ENCODE results near the gene PRDM16. TPM values are rescaled to one million over a fixed set of nuclear protein-coding genes. Genes with fewer than 3 reads are reported as not detected.

PRDM16 gene
- total RNA-seq, 1 experiment from 2014 or later: 0.17 TPM

- H3K27ac Mint-ChIP-seq: no peak overlapping the region
- Histone ChIP-seq H2BK120ac (ENCODE audit: low read depth, low read length, poor library complexity, severe bottlenecking) (no peak overlapping the region), H3K79me1 (ENCODE audit: insufficient read depth, low read depth, low read length, poor library complexity, severe bottlenecking) (no peaks in the 10 kb centered on the region), H3K4ac (ENCODE audit: low read depth, low read length) (no peak overlapping the region), H3T11ph (ENCODE audit: low read length) (no peak overlapping the region), H2AFZ (ENCODE audit: low read length) (no peak overlapping the region), H3K4me2 (ENCODE audit: insufficient read depth, insufficient read length, low read length) (no peak overlapping the region), H3K23ac (ENCODE audit: insufficient read length, low read depth, low read length) (no peak overlapping the region), H3K18ac (ENCODE audit: insufficient read length, low read depth, low read length) (no peak overlapping the region), H3K14ac (ENCODE audit: insufficient read depth, low read length) (no peak overlapping the region), H4K8ac (replicated peaks; ENCODE audit: insufficient read length, low read depth, low read length) (no peak overlapping the region), H2BK12ac (ENCODE audit: insufficient read length, low read depth, low read length) (no peak overlapping the region), H3K27ac (ENCODE audit: insufficient read length, low read depth, low read length) (no peak overlapping the region), H2AK5ac (ENCODE audit: insufficient read length, low read length) (no peak overlapping the region), H3K23me2 (ENCODE audit: insufficient read length, low read depth, low read length, poor library complexity, severe bottlenecking) (no peaks in the 10 kb centered on the region), H4K91ac (ENCODE audit: insufficient read length, low read depth, low read length) (no peak overlapping the region), H2BK20ac (ENCODE audit: low read depth, low read length, poor library complexity, severe bottlenecking) (no peak overlapping the region), H2BK15ac (ENCODE audit: low read depth, low read length) (no peak overlapping the region), H3K27me3 (ENCODE audit: insufficient read depth, low read length) (no peaks in the 10 kb centered on the region), H3K9ac (ENCODE audit: extremely low read depth, insufficient read length, low read length) (no peak overlapping the region), H3K79me2 (ENCODE audit: insufficient read depth, low read length) (no peaks in the 10 kb centered on the region), H4K20me1 (ENCODE audit: control insufficient read depth, insufficient read depth, insufficient read length) (no peaks in the 10 kb centered on the region), H3K56ac (ENCODE audit: insufficient read length, low read depth, low read length) (no peak overlapping the region), H4K5ac (ENCODE audit: insufficient read length, low read depth, low read length) (no peak overlapping the region), H2BK5ac (ENCODE audit: insufficient read length, low read length) (no peak overlapping the region), H3K9me3 (ENCODE audit: control insufficient read depth, low read depth, low read length) (no peaks in the 10 kb centered on the region), H3K4me1 (ENCODE audit: insufficient read depth, low read length) (no peaks in the 10 kb centered on the region)
- no CpG with 5 or more reads among the region's 19 CpGs for WGBS (ENCODE audit: extremely low coverage, insufficient read length, low lambda C conversion rate)
- H3K27me3 Mint-ChIP-seq (ENCODE audit: low read depth): no peaks in the 10 kb centered on the region; the same call in none of the 2 replicates
- no peak overlapping the region for H3K4me3 Mint-ChIP-seq
- no peaks in the 10 kb centered on the region; a peak in 1 of 5 replicates for H3K9me3 Mint-ChIP-seq
- no peaks in the 10 kb centered on the region for H3K36me3 Mint-ChIP-seq (ENCODE audit: insufficient read depth in 1 of 3, low read depth in 3 of 3)
- no peak for DNase-seq
- TF ChIP-seq, protein P1, sequence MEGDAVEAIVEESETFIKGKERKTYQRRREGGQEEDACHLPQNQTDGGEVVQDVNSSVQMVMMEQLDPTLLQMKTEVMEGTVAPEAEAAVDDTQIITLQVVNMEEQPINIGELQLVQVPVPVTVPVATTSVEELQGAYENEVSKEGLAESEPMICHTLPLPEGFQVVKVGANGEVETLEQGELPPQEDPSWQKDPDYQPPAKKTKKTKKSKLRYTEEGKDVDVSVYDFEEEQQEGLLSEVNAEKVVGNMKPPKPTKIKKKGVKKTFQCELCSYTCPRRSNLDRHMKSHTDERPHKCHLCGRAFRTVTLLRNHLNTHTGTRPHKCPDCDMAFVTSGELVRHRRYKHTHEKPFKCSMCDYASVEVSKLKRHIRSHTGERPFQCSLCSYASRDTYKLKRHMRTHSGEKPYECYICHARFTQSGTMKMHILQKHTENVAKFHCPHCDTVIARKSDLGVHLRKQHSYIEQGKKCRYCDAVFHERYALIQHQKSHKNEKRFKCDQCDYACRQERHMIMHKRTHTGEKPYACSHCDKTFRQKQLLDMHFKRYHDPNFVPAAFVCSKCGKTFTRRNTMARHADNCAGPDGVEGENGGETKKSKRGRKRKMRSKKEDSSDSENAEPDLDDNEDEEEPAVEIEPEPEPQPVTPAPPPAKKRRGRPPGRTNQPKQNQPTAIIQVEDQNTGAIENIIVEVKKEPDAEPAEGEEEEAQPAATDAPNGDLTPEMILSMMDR (conservative IDR thresholded peaks at IDR 0.05): no peak
- H3K4me1 Mint-ChIP-seq: peaks cover 3 to 27% of the 10 kb centered on the region in 2 experiments
Measured at GRCh38 chr1:3209201-3209600, 140.2 kb downstream of the PRDM16 start.

All from H9 (cell line).